DOHH2 (cell line): ENCODE data around the gene FHOD3.

Experiments used
- CTCF ChIP-seq: fragments of 200-600 bp; sonication (generic); IDR thresholded peaks from one replicate; pipeline ENCODE4 v1.5.1; 2014; ENCODE audit warnings: antibody characterized with exemption, mild to moderate bottlenecking, low read depth, low read length; ENCODE audit not compliant: poor library complexity, severe bottlenecking
- EZH2phosphoT487 ChIP-seq: fragments of 200-600 bp; sonication (generic); IDR thresholded peaks from 2 replicates; pipeline ENCODE4 v1.6.1; 2017; ENCODE audit warnings: borderline replicate concordance, mild to moderate bottlenecking, antibody characterized with exemption, low read length, moderate library complexity, mixed read lengths

DNA sequence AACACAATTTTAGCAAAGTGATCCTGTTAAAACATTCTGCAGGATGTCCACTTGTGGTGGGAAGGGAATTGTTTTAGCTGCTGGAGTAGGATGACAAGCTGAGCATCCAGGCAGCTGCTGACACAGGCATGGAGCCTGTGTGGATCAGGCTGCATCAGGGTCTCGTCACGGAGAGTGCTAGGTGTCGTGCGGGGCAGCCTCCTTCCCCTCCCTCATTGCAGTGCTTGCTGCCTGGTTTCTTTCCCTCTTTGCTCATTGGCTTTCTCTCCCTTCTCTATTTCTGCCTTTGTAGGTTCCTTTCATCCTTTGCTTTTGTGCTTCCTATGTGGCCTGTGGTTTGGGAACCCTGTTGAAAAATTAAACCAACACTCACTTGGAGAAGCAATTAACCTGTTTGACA, 358.4 kb downstream of the FHOD3 start:
- TF ChIP-seq CTCF (no peak), EZH2phosphoT487 (no peak)
